Adrenal gland (tissue), 12 donors: Measurements from ENCODE around the gene UQCR10. TPM values are rescaled to one million over a fixed set of nuclear protein-coding genes. Genes with fewer than 3 reads are reported as not detected.
A peak's percentile ranks its signal among the peaks of the same experiment; 100 is the strongest.

Source experiments
- DNase-seq, 7 donors: peaks; one replicate each; pipeline ENCODE4 v3.0.0-alpha.2; 2019 to 2020
- H3K27ac ChIP-seq, 5 donors: fragments of 200-600 bp; sonication (generic) in 4 of 5; 1 replicate in 3 of 5; 2 replicates in 2 of 5; pipeline versions ENCODE4 v1.5.1 to v1.8.0; 2016 to 2020; ENCODE audit warnings: mild to moderate bottlenecking in 1 of 5
- H3K27me3 ChIP-seq: fragments of 200-600 bp; 2 replicates; pipeline ENCODE4 v1.8.0; 2021
- H3K36me3 ChIP-seq, 2 donors: fragments of 200-600 bp; replicated peaks in 1 of 2; 1 replicate in 1 of 2; 2 replicates in 1 of 2; pipeline versions ENCODE4 v1.5.1 to v1.8.0; 2018 to 2022
- H3K4me1 ChIP-seq, 2 donors: fragments of 200-600 bp; replicated peaks in 1 of 2; 1 replicate in 1 of 2; 2 replicates in 1 of 2; pipeline versions ENCODE4 v1.5.1 to v1.8.0; 2018 to 2021
- H3K4me3 ChIP-seq, 4 donors: fragments of 200-600 bp; sonication (generic) in 3 of 4; one replicate each; pipeline ENCODE4 v1.5.1; 2016 to 2018
- H3K9me3 ChIP-seq, 3 donors: fragments of 200-600 bp; sonication (generic) in 1 of 3; replicated peaks in 1 of 3; 1 replicate in 2 of 3; 2 replicates in 1 of 3; pipeline versions ENCODE4 v1.5.1 to v1.8.0; 2016 to 2021
- CTCF ChIP-seq, 6 experiments: fragments of 450-650 bp in 4 of 6; fragments of 200-600 bp in 2 of 6; sonication (generic) in 1 of 6; IDR thresholded peaks; 1 replicate in 5 of 6; 2 replicates in 1 of 6; pipeline versions ENCODE4 v1.5.1 to v1.8.0; 2016 to 2021; ENCODE audit warnings: antibody characterized with exemption in 6 of 6, mild to moderate bottlenecking in 2 of 6, moderate library complexity in 1 of 6
- POLR2A ChIP-seq, 2 donors: fragments of 450-650 bp; IDR thresholded peaks; one replicate each; pipeline ENCODE4 v1.6.1; 2017; ENCODE audit warnings: antibody characterized with exemption in 2 of 2, mild to moderate bottlenecking in 2 of 2, moderate library complexity in 1 of 2
- WGBS, 4 donors: extraction: QIAGEN DNeasy Blood & Tissue Kit in 2 of 4; methylation state at CpG; one replicate each; pipeline versions ENCODE4 v1.1.5 to v1.1.7; 2013 to 2017; 5-methylcytosine and 5-hydroxymethylcytosine counted together
- intact Hi-C, 2 donors: fragments of 100-400 bp; cut with DNase I; formaldehyde crosslinking; loops; one replicate each; pipeline versions ENCODE4 v1.14.1 to v1.15.0; 2022 to 2023
- polyA plus RNA-seq, 3 donors: library from polyadenylated mRNA; stranded (reverse); fragments of 200-250 nt in 2 of 3; fragments of 350-450 nt in 1 of 3; fragmentation: Illumina TruSeq in 1 of 3; extraction: RNeasy Lipid Tissue Mini Kit (QIAGEN cat#74804) in 1 of 3; gene quantifications; one replicate each; pipeline ENCODE4 v1.2.3, GENCODE V29; 2013 to 2014
- total RNA-seq, 9 donors: library from RNA; depleted of rRNA in 4 of 9; stranded (reverse); fragments of >200 nt in 4 of 9; fragments of 120-200 nt in 1 of 9; fragmentation: NEBNext Ultra II Directional in 1 of 9; extraction: Animal tissue kit (Norgen Biotek cat#: 25700) in 1 of 9; gene quantifications; one replicate each; pipeline versions ENCODE4 v1.1.0 to v1.2.4, GENCODE V29; 2013 to 2023
- donor health status: healthy with polysubstance abuse.
- donor health status: Bipolar disorder and iron deficiency.
- donor health status: DM: yes; HTN: yes; CAD: no.
- donor health status: DM: no; HTN: no; CAD: no.
- donor health status: DM: no; HTN: no; CAD: no.
- donor health status: DM: yes; HTN: yes; CAD: no.

The UQCR10 gene
- total and polyA plus RNA-seq, 12 donors = 51.3 to 489 (median 187) TPM

DNA sequence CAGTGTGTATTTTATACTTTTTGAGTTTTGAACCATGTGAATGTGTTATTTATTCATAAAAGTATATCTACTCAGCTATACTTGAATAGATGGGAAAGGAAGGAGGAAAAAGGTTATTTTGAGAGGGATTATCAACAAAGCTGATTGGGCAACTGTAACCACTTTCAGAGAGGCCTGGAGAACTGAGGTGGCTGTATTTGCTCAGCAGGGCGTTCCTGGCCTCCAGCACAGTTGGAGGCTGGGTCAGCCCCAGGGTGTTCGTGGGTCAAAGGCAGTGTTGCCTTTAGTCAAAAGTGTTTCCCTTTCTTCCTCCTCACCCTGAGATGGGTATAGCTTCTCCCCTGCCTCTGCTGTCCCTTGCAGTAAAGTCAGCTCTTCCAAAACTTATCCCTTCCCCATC is 44.2 kb downstream of the UQCR10 start:
- no peaks in the 10 kb centered on the region for H3K9me3 ChIP-seq
- intact Hi-C loops = no loop called here
- H3K36me3 ChIP-seq = peaks cover 0 to 89% of the 10 kb centered on the region in 2 donors
- no peak for DNase-seq
- 79 to 88% (median 86%) methylated on average over 2 of the region's 2 CpGs for WGBS, 4 donors
- no peak for TF ChIP-seq CTCF (IDR thresholded peaks at IDR 0.05)
- TF ChIP-seq POLR2A (IDR thresholded peaks at IDR 0.05) = no peak
- H3K27me3 ChIP-seq = no peaks in the 10 kb centered on the region
- no peak overlapping the region for H3K4me3 ChIP-seq
- H3K4me1 ChIP-seq = no peaks in the 10 kb centered on the region
- no peak overlapping the region for H3K27ac ChIP-seq

DNA sequence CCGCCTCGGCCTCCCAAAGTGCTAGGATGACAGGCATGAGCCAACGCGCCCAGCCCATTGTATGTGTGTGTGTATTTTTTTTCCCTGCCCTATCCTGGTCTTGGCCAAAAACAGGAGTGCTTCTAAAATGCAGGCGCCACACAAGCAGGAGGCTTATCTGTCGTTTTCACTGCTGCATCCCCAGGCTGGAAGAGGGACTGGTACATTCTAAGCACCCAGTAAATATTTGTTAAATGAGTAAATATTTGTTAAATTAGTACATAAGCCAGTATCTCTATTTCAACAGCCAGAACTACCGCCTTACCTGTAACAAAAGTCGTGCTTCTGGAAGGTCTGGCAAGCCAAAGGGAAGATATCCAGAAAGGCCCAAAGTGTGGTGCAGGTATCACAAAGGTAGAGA is 46.0 kb downstream of the UQCR10 start:
- H3K27me3 ChIP-seq = no peaks in the 10 kb centered on the region
- intact Hi-C loops = no loop called here

GRCh38 chr22:29813563-29813962 is 46.4 kb downstream of the UQCR10 start:
- TF ChIP-seq POLR2A (IDR thresholded peaks at IDR 0.05) (no peak), CTCF (IDR thresholded peaks at IDR 0.05) (peak in 5 of 6 experiments; percentile 11 to 42 (median 35))
- WGBS, 4 donors = 37 to 60% (median 53%) methylated on average over 3 of the region's 3 CpGs
- peak in 1 of 7 donors; percentile 44 for DNase-seq
- Histone ChIP-seq H3K36me3 (peaks cover 0 to 71% of the 10 kb centered on the region in 2 donors), H3K27ac (no peak overlapping the region), H3K4me1 (no peaks in the 10 kb centered on the region), H3K4me3 (no peak overlapping the region), H3K9me3 (no peaks in the 10 kb centered on the region), H3K27me3 (no peaks in the 10 kb centered on the region)
- intact Hi-C loops = no loop called here

More for the DNA sequence above, 46.0 kb downstream of the UQCR10 start:
- Histone ChIP-seq H3K36me3 (peaks cover 0 to 76% of the 10 kb centered on the region in 2 donors), H3K4me3 (no peak overlapping the region), H3K4me1 (no peaks in the 10 kb centered on the region), H3K9me3 (no peaks in the 10 kb centered on the region), H3K27ac (no peak overlapping the region)
- WGBS, 4 donors = 92 to 98% (median 96%) methylated on average over 4 to 8 of the region's 8 CpGs
- DNase-seq = no peak
- TF ChIP-seq CTCF (IDR thresholded peaks at IDR 0.05) = no peak

- Histone ChIP-seq H3K36me3 (peaks cover 0 to 70% of the 10 kb centered on the region in 2 donors), H3K9me3 (no peaks in the 10 kb centered on the region), H3K4me3 (no peak overlapping the region), H3K4me1 (no peaks in the 10 kb centered on the region), H3K27me3 (no peaks in the 10 kb centered on the region), H3K27ac (no peak overlapping the region)
- 79 to 93% (median 83%) methylated on average over 5 of the region's 5 CpGs for WGBS, 4 donors
- DNase-seq = no peak
- TF ChIP-seq POLR2A (IDR thresholded peaks at IDR 0.05) = no peak
- TF ChIP-seq CTCF (IDR thresholded peaks at IDR 0.05) = no peak
- intact Hi-C loops = no loop called here
Observed at GRCh38 chr22:29814003-29814402, 46.8 kb downstream of the UQCR10 start.
